Endothelial cell (in vitro differentiated cells): ENCODE results near the gene NOC2L. TPM values are rescaled to one million over a fixed set of nuclear protein-coding genes. Genes with fewer than 3 reads are reported as not detected.
"Not testable (repeated sequence)": the region's sequence is repeated elsewhere in the genome, so short reads cannot be mapped to it uniquely, and the experiment has no call there.

Source experiments
- DNase-seq: peaks from one replicate; pipeline ENCODE4 v3.0.0; 2021; ENCODE audit warnings: low spot score
- H3K27ac Mint-ChIP-seq: one replicate; pipeline ENCODE4 v1.8.0; 2021; ENCODE audit warnings: mixed read lengths, inconsistent platforms; ENCODE audit not compliant: unreplicated experiment
- H3K27me3 Mint-ChIP-seq: one replicate; pipeline ENCODE4 v1.8.0; 2021; ENCODE audit warnings: mild to moderate bottlenecking, moderate library complexity, mixed read lengths, inconsistent platforms; ENCODE audit not compliant: unreplicated experiment
- H3K36me3 Mint-ChIP-seq: one replicate; pipeline ENCODE4 v1.8.0; 2021; ENCODE audit warnings: mild to moderate bottlenecking, low read depth, mixed read lengths, inconsistent platforms; ENCODE audit not compliant: unreplicated experiment
- H3K4me1 Mint-ChIP-seq: one replicate; pipeline ENCODE4 v1.8.0; 2021; ENCODE audit warnings: mild to moderate bottlenecking, mixed read lengths, inconsistent platforms; ENCODE audit not compliant: unreplicated experiment
- H3K4me3 Mint-ChIP-seq: one replicate; pipeline ENCODE4 v1.8.0; 2021; ENCODE audit warnings: mild to moderate bottlenecking, mixed read lengths, inconsistent platforms; ENCODE audit not compliant: unreplicated experiment
- H3K9me3 Mint-ChIP-seq: one replicate; pipeline ENCODE4 v1.8.0; 2021; ENCODE audit warnings: mixed read lengths, inconsistent platforms; ENCODE audit not compliant: unreplicated experiment
- CTCF ChIP-seq: fragments of 200-600 bp; sonication (generic); IDR thresholded peaks from one replicate; pipeline ENCODE4 v1.5.0; 2021; ENCODE audit warnings: antibody characterized with exemption; ENCODE audit not compliant: unreplicated experiment
- total RNA-seq: library from RNA; stranded (reverse); fragmentation: NEBNext Ultra II Directional; extraction: Animal tissue kit (Norgen Biotek cat#: 25700); gene quantifications from one replicate; pipeline ENCODE4 v1.2.1, GENCODE V29; 2021; ENCODE audit not compliant: unreplicated experiment

NOC2L gene
- total RNA-seq, 1 donor from 2014 or later, result 56.5 TPM

GRCh38 chr1:980137-980571 is 21.1 kb upstream of the NOC2L start:
- Mint-ChIP-seq H3K27me3 (peaks cover 17% of the 10 kb centered on the region), H3K36me3 (peaks cover 7% of the 10 kb centered on the region), H3K4me1 (peaks cover 3% of the 10 kb centered on the region), H3K4me3 (no peak overlapping the region), H3K27ac (no peak overlapping the region), H3K9me3 (no peaks in the 10 kb centered on the region)
- TF ChIP-seq CTCF, result no peak
- no peak for DNase-seq

- Mint-ChIP-seq H3K4me1 (peaks cover 3% of the 10 kb centered on the region), H3K36me3 (peaks cover 7% of the 10 kb centered on the region), H3K4me3 (no peak overlapping the region), H3K27ac (no peak overlapping the region), H3K27me3 (peaks cover 20% of the 10 kb centered on the region), H3K9me3 (no peaks in the 10 kb centered on the region)
- TF ChIP-seq CTCF, result no peak
- DNase-seq, result no peak
These were observed 20.7 kb upstream of the NOC2L start for GRCh38 chr1:979744-980072.

- H3K27ac Mint-ChIP-seq, result no peak overlapping the region
- peaks cover 3% of the 10 kb centered on the region for H3K4me1 Mint-ChIP-seq
- no peak for TF ChIP-seq CTCF
- peaks cover 7% of the 10 kb centered on the region for H3K36me3 Mint-ChIP-seq
- no peak overlapping the region for H3K4me3 Mint-ChIP-seq
- H3K9me3 Mint-ChIP-seq, result no peaks in the 10 kb centered on the region
- H3K27me3 Mint-ChIP-seq, result peaks cover 21% of the 10 kb centered on the region
- DNase-seq, result no peak
These were observed 20.0 kb upstream of the NOC2L start for GRCh38 chr1:978835-979743.

- peaks cover 5% of the 10 kb centered on the region for H3K36me3 Mint-ChIP-seq
These were observed 19.2 kb upstream of the NOC2L start for GRCh38 chr1:978069-978834.

GRCh38 chr1:976791-977190 is 17.7 kb upstream of the NOC2L start:
- H3K36me3 Mint-ChIP-seq, DNase-seq, H3K4me3 Mint-ChIP-seq, H3K27ac Mint-ChIP-seq, H3K4me1 Mint-ChIP-seq, H3K9me3 Mint-ChIP-seq: not testable (repeated sequence)
- peaks cover 18% of the 10 kb centered on the region for H3K27me3 Mint-ChIP-seq

More at GRCh38 chr1:978069-978834, 19.2 kb upstream of the NOC2L start:
- Mint-ChIP-seq H3K4me3 (peak overlapping the region; percentile 51), H3K4me1 (peaks cover 3% of the 10 kb centered on the region), H3K9me3 (no peaks in the 10 kb centered on the region), H3K27me3 (peaks cover 23% of the 10 kb centered on the region), H3K27ac (no peak overlapping the region)
- no peak for TF ChIP-seq CTCF
- no peak for DNase-seq
